ENCODE measurements around the gene KLF17. TPM values are rescaled to one million over a fixed set of nuclear protein-coding genes. Genes with fewer than 3 reads are reported as not detected.

Gene KLF17
- total RNA-seq, 2 donors from 2014 or later, result 0.80 TPM; not detected in 1

- intact Hi-C loops (cut with DNase I), result no loop called here
- TF ChIP-seq CTCF (IDR thresholded peaks at IDR 0.05), result no peak
- no peak for TF ChIP-seq POLR2AphosphoS5 (IDR thresholded peaks at IDR 0.05)
- TF ChIP-seq POLR2A (IDR thresholded peaks at IDR 0.05), result no peak
- H3K36me3 ChIP-seq, result no peaks in the 10 kb centered on the region
- DNase-seq (ENCODE audit: low spot score), result no peak
- no peak overlapping the region for H3K27ac ChIP-seq
- no peaks in the 10 kb centered on the region for H3K4me1 ChIP-seq (replicated peaks)
- no peak overlapping the region for H3K4me3 ChIP-seq
- H3K27me3 ChIP-seq (replicated peaks; ENCODE audit: insufficient read depth), result no peaks in the 10 kb centered on the region
- 84% methylated on average over 3 of the region's 3 CpGs for WGBS
- no peaks in the 10 kb centered on the region for H3K9me3 ChIP-seq
Observed at GRCh38 chr1:44170281-44170823, 51.7 kb downstream of the KLF17 start.

GRCh38 chr1:44174630-44175029 lies 56.0 kb downstream of the KLF17 start:
- Histone ChIP-seq H3K27me3 (replicated peaks; ENCODE audit: insufficient read depth) (no peaks in the 10 kb centered on the region), H3K36me3 (no peaks in the 10 kb centered on the region), H3K4me1 (replicated peaks) (no peaks in the 10 kb centered on the region), H3K9me3 (no peaks in the 10 kb centered on the region), H3K27ac (no peak overlapping the region), H3K4me3 (no peak overlapping the region)
- WGBS, result 82% methylated on average over 1 of the region's 1 CpG
- intact Hi-C loops (cut with DNase I), result no loop called here
- no peak for DNase-seq (ENCODE audit: low spot score)
- TF ChIP-seq POLR2A (IDR thresholded peaks at IDR 0.05), result no peak
- no peak for TF ChIP-seq CTCF (IDR thresholded peaks at IDR 0.05)
- TF ChIP-seq POLR2AphosphoS5 (IDR thresholded peaks at IDR 0.05), result no peak

Small RNA genes within 50 kb of the gene (small RNA-seq; reads per million reads assigned to genes)
- 0 reads per million in 2 donors for gene AL035417.1
- 0 reads per million in 2 donors for gene OOSP1P1
- 0 reads per million in 2 donors for gene RF00019
- 0 reads per million in 2 donors for gene RN7SL479P

Other genes starting within 250 kb of the KLF17 start
- 1 to 10 TPM; 4.1 to 5.4 TPM for gene ARTN, start 185.0 kb upstream of the KLF17 start, total RNA-seq
- 10 to 100 TPM; 27.7 to 55.7 TPM for gene IPO13, start 171.9 kb upstream of the KLF17 start, total RNA-seq
- 10 to 100 TPM; 25.4 to 31.1 TPM for gene DPH2, start 148.8 kb upstream of the KLF17 start, total RNA-seq
- gene ATP6V0B, start 143.9 kb upstream of the KLF17 start, total RNA-seq, result 100 to 1,000 TPM; 180 to 245 TPM
- gene B4GALT2, start 139.6 kb upstream of the KLF17 start, total RNA-seq, result 10 to 100 TPM; 34.8 to 63.9 TPM
- gene CCDC24, start 127.2 kb upstream of the KLF17 start, total RNA-seq, result 10 to 100 TPM; 14.3 to 23.7 TPM
- gene SLC6A9, start 87.4 kb upstream of the KLF17 start, total RNA-seq, result 1 to 10 TPM; 4.6 to 5.6 TPM
- under 1 TPM in 1 of 2 donors, not detected in 1; 0.34 TPM for gene KLF18, start 22.8 kb downstream of the KLF17 start, total RNA-seq
- 10 to 100 TPM; 50.6 to 84.0 TPM for gene DMAP1, start 94.7 kb downstream of the KLF17 start, total RNA-seq
- 100 to 1,000 TPM in 1 of 2 donors, 10 to 100 TPM in 1; 84.0 to 114 TPM for gene ERI3, start 236.4 kb downstream of the KLF17 start, total RNA-seq